Measurements from ENCODE around the gene PLA2G4C. TPM values are rescaled to one million over a fixed set of nuclear protein-coding genes. Genes with fewer than 3 reads are reported as not detected.

Gene PLA2G4C
- total and polyA plus RNA-seq, 2 experiments from 2014 or later: 2.9 to 3.4 TPM

DNA sequence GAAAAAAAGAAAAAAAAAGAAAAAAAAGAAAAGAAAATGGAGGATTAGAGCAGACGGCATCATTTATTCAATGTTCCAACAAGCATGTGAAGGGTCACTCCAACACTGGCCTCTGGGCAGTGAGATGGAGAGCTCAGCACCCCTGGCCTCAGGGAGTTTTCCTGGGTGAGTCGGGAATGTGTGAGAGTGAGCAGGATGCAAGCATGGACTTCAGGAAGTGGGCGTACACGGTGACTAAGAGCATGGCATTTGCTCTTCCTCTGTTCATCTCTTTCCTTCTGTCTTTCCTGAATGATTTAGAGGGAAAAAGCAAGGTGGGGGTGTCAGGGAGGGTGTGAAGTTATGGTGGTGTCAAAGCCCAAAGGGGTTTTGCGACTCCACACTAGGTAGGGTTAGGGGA lies 66.1 kb downstream of the PLA2G4C start:
- ATAC-seq: no peak
- no peaks in the 10 kb centered on the region for H4K20me1 ChIP-seq (replicated peaks; ENCODE audit: insufficient read depth)
- no peak overlapping the region for H2AFZ ChIP-seq
- no peak overlapping the region for H3K4me2 ChIP-seq
- H3K27me3 ChIP-seq (ENCODE audit: insufficient read depth): no peaks in the 10 kb centered on the region
- no peak overlapping the region for H3K27ac ChIP-seq (ENCODE audit: low read depth)
- no peaks in the 10 kb centered on the region for H3K36me3 ChIP-seq (ENCODE audit: insufficient read depth)
- Mint-ChIP-seq H3K4me3 (no peak overlapping the region), H3K27ac (no peak overlapping the region), H3K4me1 (no peaks in the 10 kb centered on the region), H3K36me3 (ENCODE audit: low read depth) (peaks cover 17% of the 10 kb centered on the region), H3K27me3 (ENCODE audit: insufficient read depth, low read depth, poor library complexity) (peaks cover 11% of the 10 kb centered on the region), H3K9me3 (peaks cover 48% of the 10 kb centered on the region)
- peaks cover 10% of the 10 kb centered on the region for H3K9me2 ChIP-seq (ENCODE audit: insufficient read depth)
- no peaks in the 10 kb centered on the region for H3K4me1 ChIP-seq (ENCODE audit: insufficient read depth)
- no peaks in the 10 kb centered on the region for H3K79me2 ChIP-seq (replicated peaks; ENCODE audit: insufficient read depth)
- no peak overlapping the region for H3K4me3 ChIP-seq
- no peak for TF ChIP-seq STAT1 (IDR thresholded peaks at IDR 0.05; ENCODE audit: unreplicated experiment)
- TF ChIP-seq, protein P1, sequence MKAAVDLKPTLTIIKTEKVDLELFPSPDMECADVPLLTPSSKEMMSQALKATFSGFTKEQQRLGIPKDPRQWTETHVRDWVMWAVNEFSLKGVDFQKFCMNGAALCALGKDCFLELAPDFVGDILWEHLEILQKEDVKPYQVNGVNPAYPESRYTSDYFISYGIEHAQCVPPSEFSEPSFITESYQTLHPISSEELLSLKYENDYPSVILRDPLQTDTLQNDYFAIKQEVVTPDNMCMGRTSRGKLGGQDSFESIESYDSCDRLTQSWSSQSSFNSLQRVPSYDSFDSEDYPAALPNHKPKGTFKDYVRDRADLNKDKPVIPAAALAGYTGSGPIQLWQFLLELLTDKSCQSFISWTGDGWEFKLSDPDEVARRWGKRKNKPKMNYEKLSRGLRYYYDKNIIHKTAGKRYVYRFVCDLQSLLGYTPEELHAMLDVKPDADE (IDR thresholded peaks at IDR 0.05): no peak
- TF ChIP-seq CREB1 (CRISPR knock-in tag; IDR thresholded peaks at IDR 0.05; ENCODE audit: low read depth): no peak
- TF ChIP-seq, protein P2, sequence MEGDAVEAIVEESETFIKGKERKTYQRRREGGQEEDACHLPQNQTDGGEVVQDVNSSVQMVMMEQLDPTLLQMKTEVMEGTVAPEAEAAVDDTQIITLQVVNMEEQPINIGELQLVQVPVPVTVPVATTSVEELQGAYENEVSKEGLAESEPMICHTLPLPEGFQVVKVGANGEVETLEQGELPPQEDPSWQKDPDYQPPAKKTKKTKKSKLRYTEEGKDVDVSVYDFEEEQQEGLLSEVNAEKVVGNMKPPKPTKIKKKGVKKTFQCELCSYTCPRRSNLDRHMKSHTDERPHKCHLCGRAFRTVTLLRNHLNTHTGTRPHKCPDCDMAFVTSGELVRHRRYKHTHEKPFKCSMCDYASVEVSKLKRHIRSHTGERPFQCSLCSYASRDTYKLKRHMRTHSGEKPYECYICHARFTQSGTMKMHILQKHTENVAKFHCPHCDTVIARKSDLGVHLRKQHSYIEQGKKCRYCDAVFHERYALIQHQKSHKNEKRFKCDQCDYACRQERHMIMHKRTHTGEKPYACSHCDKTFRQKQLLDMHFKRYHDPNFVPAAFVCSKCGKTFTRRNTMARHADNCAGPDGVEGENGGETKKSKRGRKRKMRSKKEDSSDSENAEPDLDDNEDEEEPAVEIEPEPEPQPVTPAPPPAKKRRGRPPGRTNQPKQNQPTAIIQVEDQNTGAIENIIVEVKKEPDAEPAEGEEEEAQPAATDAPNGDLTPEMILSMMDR (conservative IDR thresholded peaks at IDR 0.05; ENCODE audit: low read depth in 2 of 2): no peak
- TF ChIP-seq EZH2phosphoT487 (IDR thresholded peaks at IDR 0.05; ENCODE audit: unreplicated experiment): no peak
- TF ChIP-seq, protein P3, sequence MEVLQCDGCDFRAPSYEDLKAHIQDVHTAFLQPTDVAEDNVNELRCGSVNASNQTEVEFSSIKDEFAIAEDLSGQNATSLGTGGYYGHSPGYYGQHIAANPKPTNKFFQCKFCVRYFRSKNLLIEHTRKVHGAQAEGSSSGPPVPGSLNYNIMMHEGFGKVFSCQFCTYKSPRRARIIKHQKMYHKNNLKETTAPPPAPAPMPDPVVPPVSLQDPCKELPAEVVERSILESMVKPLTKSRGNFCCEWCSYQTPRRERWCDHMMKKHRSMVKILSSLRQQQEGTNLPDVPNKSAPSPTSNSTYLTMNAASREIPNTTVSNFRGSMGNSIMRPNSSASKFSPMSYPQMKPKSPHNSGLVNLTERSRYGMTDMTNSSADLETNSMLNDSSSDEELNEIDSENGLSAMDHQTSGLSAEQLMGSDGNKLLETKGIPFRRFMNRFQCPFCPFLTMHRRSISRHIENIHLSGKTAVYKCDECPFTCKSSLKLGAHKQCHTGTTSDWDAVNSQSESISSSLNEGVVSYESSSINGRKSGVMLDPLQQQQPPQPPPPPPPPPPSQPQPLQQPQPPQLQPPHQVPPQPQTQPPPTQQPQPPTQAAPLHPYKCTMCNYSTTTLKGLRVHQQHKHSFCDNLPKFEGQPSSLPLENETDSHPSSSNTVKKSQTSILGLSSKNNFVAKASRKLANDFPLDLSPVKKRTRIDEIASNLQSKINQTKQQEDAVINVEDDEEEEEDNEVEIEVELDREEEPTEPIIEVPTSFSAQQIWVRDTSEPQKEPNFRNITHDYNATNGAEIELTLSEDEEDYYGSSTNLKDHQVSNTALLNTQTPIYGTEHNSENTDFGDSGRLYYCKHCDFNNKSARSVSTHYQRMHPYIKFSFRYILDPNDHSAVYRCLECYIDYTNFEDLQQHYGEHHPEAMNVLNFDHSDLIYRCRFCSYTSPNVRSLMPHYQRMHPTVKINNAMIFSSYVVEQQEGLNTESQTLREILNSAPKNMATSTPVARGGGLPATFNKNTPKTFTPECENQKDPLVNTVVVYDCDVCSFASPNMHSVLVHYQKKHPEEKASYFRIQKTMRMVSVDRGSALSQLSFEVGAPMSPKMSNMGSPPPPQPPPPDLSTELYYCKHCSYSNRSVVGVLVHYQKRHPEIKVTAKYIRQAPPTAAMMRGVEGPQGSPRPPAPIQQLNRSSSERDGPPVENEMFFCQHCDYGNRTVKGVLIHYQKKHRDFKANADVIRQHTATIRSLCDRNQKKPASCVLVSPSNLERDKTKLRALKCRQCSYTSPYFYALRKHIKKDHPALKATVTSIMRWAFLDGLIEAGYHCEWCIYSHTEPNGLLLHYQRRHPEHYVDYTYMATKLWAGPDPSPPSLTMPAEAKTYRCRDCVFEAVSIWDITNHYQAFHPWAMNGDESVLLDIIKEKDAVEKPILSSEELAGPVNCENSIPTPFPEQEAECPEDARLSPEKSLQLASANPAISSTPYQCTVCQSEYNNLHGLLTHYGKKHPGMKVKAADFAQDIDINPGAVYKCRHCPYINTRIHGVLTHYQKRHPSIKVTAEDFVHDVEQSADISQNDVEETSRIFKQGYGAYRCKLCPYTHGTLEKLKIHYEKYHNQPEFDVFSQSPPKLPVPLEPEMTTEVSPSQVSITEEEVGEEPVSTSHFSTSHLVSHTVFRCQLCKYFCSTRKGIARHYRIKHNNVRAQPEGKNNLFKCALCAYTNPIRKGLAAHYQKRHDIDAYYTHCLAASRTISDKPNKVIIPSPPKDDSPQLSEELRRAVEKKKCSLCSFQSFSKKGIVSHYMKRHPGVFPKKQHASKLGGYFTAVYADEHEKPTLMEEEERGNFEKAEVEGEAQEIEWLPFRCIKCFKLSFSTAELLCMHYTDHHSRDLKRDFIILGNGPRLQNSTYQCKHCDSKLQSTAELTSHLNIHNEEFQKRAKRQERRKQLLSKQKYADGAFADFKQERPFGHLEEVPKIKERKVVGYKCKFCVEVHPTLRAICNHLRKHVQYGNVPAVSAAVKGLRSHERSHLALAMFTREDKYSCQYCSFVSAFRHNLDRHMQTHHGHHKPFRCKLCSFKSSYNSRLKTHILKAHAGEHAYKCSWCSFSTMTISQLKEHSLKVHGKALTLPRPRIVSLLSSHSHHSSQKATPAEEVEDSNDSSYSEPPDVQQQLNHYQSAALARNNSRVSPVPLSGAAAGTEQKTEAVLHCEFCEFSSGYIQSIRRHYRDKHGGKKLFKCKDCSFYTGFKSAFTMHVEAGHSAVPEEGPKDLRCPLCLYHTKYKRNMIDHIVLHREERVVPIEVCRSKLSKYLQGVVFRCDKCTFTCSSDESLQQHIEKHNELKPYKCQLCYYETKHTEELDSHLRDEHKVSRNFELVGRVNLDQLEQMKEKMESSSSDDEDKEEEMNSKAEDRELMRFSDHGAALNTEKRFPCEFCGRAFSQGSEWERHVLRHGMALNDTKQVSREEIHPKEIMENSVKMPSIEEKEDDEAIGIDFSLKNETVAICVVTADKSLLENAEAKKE (CRISPR knock-in tag; IDR thresholded peaks at IDR 0.05): no peak
- TF ChIP-seq, protein P4, sequence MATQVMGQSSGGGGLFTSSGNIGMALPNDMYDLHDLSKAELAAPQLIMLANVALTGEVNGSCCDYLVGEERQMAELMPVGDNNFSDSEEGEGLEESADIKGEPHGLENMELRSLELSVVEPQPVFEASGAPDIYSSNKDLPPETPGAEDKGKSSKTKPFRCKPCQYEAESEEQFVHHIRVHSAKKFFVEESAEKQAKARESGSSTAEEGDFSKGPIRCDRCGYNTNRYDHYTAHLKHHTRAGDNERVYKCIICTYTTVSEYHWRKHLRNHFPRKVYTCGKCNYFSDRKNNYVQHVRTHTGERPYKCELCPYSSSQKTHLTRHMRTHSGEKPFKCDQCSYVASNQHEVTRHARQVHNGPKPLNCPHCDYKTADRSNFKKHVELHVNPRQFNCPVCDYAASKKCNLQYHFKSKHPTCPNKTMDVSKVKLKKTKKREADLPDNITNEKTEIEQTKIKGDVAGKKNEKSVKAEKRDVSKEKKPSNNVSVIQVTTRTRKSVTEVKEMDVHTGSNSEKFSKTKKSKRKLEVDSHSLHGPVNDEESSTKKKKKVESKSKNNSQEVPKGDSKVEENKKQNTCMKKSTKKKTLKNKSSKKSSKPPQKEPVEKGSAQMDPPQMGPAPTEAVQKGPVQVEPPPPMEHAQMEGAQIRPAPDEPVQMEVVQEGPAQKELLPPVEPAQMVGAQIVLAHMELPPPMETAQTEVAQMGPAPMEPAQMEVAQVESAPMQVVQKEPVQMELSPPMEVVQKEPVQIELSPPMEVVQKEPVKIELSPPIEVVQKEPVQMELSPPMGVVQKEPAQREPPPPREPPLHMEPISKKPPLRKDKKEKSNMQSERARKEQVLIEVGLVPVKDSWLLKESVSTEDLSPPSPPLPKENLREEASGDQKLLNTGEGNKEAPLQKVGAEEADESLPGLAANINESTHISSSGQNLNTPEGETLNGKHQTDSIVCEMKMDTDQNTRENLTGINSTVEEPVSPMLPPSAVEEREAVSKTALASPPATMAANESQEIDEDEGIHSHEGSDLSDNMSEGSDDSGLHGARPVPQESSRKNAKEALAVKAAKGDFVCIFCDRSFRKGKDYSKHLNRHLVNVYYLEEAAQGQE (IDR thresholded peaks at IDR 0.05; ENCODE audit: unreplicated experiment): no peak
- TF ChIP-seq ZNF331 (CRISPR knock-in tag; IDR thresholded peaks at IDR 0.05; ENCODE audit: low read depth): no peak
- TF ChIP-seq NANOG (IDR thresholded peaks at IDR 0.05; ENCODE audit: borderline replicate concordance): no peak
- TF ChIP-seq EZH2 (IDR thresholded peaks at IDR 0.05; ENCODE audit: low read depth, unreplicated experiment): no peak
- no peak for TF ChIP-seq POLR2AphosphoS5 (IDR thresholded peaks at IDR 0.05; ENCODE audit: low read depth)
- TF ChIP-seq JUNB (IDR thresholded peaks at IDR 0.05; ENCODE audit: unreplicated experiment): no peak
- TF ChIP-seq ZNF114 (CRISPR knock-in tag; IDR thresholded peaks at IDR 0.05): no peak
- H3F3A ChIP-seq (replicated peaks; ENCODE audit: low read depth): no peaks in the 10 kb centered on the region
- DNase-seq (ENCODE audit: low spot score): no peak

Measured in GM23338 (cell line).